H1 (cell line): Measurements from ENCODE around the gene SLC15A3. TPM values are rescaled to one million over a fixed set of nuclear protein-coding genes. Genes with fewer than 3 reads are reported as not detected.

Experiments
- CTCF ChIA-PET: fragments of 300-600 bp; sonication (Branson Sonifier 250); formaldehyde crosslinking; loops from one replicate; lab custom pipeline; 2021; ENCODE audit not compliant: partially characterized antibody; lab: Charles Lee
- POLR2A ChIA-PET: fragments of 300-600 bp; sonication (Branson Sonifier 250); formaldehyde crosslinking; loops from one replicate; lab custom pipeline; 2021; ENCODE audit warnings: inconsistent platforms; ENCODE audit not compliant: partially characterized antibody; lab: Charles Lee
- DNase-seq, 2 experiments: peaks; one replicate each; pipeline versions ENCODE4 v3.0.0 to v3.0.0-alpha.2; 2010 to 2022; ENCODE audit warnings: low spot score in 2 of 2, low read depth in 1 of 2, mixed read lengths in 1 of 2
- FAIRE-seq: peaks from 2 replicates; lab custom pipeline; 2011; peaks lifted over from hg19 to GRCh38; lab: Jason Lieb, UNC
- H2AFZ ChIP-seq: 2 replicates; pipeline ENCODE4 v1.8.1; 2012; ENCODE audit warnings: low read length, inconsistent platforms
- H2AK5ac ChIP-seq: 2 replicates; pipeline ENCODE4 v1.6.1; 2013; ENCODE audit warnings: low read depth, low read length
- H2BK120ac ChIP-seq: replicated peaks from 2 replicates; pipeline ENCODE3; 2013; ENCODE audit warnings: low read depth, low read length, inconsistent platforms
- H2BK12ac ChIP-seq: 2 replicates; pipeline ENCODE4 v1.6.1; 2013; ENCODE audit warnings: low read depth, low read length
- H2BK15ac ChIP-seq: 2 replicates; pipeline ENCODE4 v1.6.1; 2013; ENCODE audit warnings: low read length
- H2BK20ac ChIP-seq: 2 replicates; pipeline ENCODE4 v1.6.1; 2013; ENCODE audit warnings: low read length
- H2BK5ac ChIP-seq: 2 replicates; pipeline ENCODE4 v1.6.1; 2013; ENCODE audit warnings: low read depth, low read length
- H3K14ac ChIP-seq: 2 replicates; pipeline ENCODE4 v1.6.1; 2013; ENCODE audit warnings: inconsistent platforms; ENCODE audit not compliant: insufficient read length
- H3K18ac ChIP-seq: 2 replicates; pipeline ENCODE4 v1.6.1; 2013; ENCODE audit warnings: low read length; ENCODE audit errors: extremely low read depth
- H3K23ac ChIP-seq: 2 replicates; pipeline ENCODE4 v1.6.1; 2013; ENCODE audit warnings: inconsistent platforms; ENCODE audit not compliant: insufficient read length
- H3K23me2 ChIP-seq: 2 replicates; pipeline ENCODE4 v1.6.1; 2013; ENCODE audit warnings: low read depth, low read length
- H3K27ac ChIP-seq: 2 replicates; pipeline ENCODE4 v1.6.1; 2011; ENCODE audit warnings: low read depth, low read length, inconsistent platforms
- H3K27me3 ChIP-seq, 4 experiments: replicated peaks in 1 of 4; 1 replicate in 1 of 4; 2 replicates in 3 of 4; pipeline versions ENCODE4 v1.6.1 to v1.8.1; 2011 to 2013; ENCODE audit warnings: low read length in 3 of 4, mild to moderate bottlenecking in 3 of 4, inconsistent platforms in 2 of 4, mixed read lengths in 2 of 4, moderate library complexity in 1 of 4; ENCODE audit not compliant: control insufficient read depth in 3 of 4, insufficient read depth in 3 of 4; ENCODE audit errors: extremely low read depth in 1 of 4
- H3K36me3 ChIP-seq, 4 experiments: 2 replicates each; pipeline versions ENCODE4 v1.6.1 to v1.8.1; 2011 to 2013; ENCODE audit warnings: mild to moderate bottlenecking in 4 of 4, low read length in 3 of 4, moderate library complexity in 2 of 4, control low read depth in 1 of 4, inconsistent platforms in 1 of 4; ENCODE audit not compliant: insufficient read depth in 4 of 4, control insufficient read depth in 2 of 4
- H3K4ac ChIP-seq: replicated peaks from 2 replicates; pipeline ENCODE3; 2013; ENCODE audit warnings: low read length, low read depth, mixed read lengths, inconsistent platforms; ENCODE audit not compliant: insufficient read length
- H3K4me1 ChIP-seq, 4 experiments: replicated peaks in 1 of 4; 1 replicate in 1 of 4; 2 replicates in 3 of 4; pipeline versions ENCODE4 v1.6.1 to v1.8.1; 2011 to 2013; ENCODE audit warnings: low read length in 3 of 4, inconsistent platforms in 2 of 4, mixed read lengths in 1 of 4; ENCODE audit not compliant: insufficient read depth in 4 of 4, control insufficient read depth in 3 of 4
- H3K4me2 ChIP-seq, 2 experiments: 2 replicates each; pipeline versions ENCODE4 v1.6.1 to v1.8.1; 2011 to 2013; ENCODE audit warnings: low read depth in 2 of 2, low read length in 2 of 2, control low read depth in 1 of 2, inconsistent platforms in 1 of 2, mild to moderate bottlenecking in 1 of 2; ENCODE audit not compliant: insufficient read depth in 1 of 2
- H3K4me3 ChIP-seq, 4 experiments: fragments of 200-600, 300-600 bp in 1 of 4; sonication (generic), shearing (Covaris generic), sonication (Bioruptor Twin) in 1 of 4; 2 replicates each; pipeline versions ENCODE4 v1.5.1 to v1.8.1; 2011 to 2016; ENCODE audit warnings: low read length in 4 of 4, low read depth in 3 of 4, control low read depth in 2 of 4, inconsistent platforms in 2 of 4, mild to moderate bottlenecking in 2 of 4, mixed read lengths in 1 of 4, moderate library complexity in 1 of 4; ENCODE audit not compliant: insufficient read depth in 2 of 4; ENCODE audit errors: extremely low read depth in 1 of 4
- H3K56ac ChIP-seq: replicated peaks from 2 replicates; pipeline ENCODE3; 2013; ENCODE audit warnings: low read depth, mild to moderate bottlenecking, mixed read lengths, low read length, inconsistent platforms; ENCODE audit not compliant: insufficient read length
- H3K79me1 ChIP-seq: 2 replicates; pipeline ENCODE4 v1.6.1; 2013; ENCODE audit warnings: low read depth, low read length, control low read depth
- H3K79me2 ChIP-seq, 2 experiments: 2 replicates each; pipeline versions ENCODE4 v1.6.1 to v1.8.1; 2012 to 2013; ENCODE audit warnings: low read length in 2 of 2, mild to moderate bottlenecking in 2 of 2, inconsistent platforms in 1 of 2; ENCODE audit not compliant: insufficient read depth in 2 of 2, control insufficient read depth in 1 of 2
- H3K9ac ChIP-seq, 4 experiments: replicated peaks in 1 of 4; 1 replicate in 1 of 4; 2 replicates in 3 of 4; pipeline versions ENCODE4 v1.6.1 to v1.8.1; 2011 to 2013; ENCODE audit warnings: low read depth in 3 of 4, low read length in 3 of 4, control low read depth in 2 of 4, mild to moderate bottlenecking in 2 of 4, moderate library complexity in 2 of 4, inconsistent platforms in 1 of 4; ENCODE audit errors: extremely low read depth in 1 of 4
- H3K9me3 ChIP-seq, 2 experiments: 2 replicates each; pipeline versions ENCODE4 v1.6.1 to v1.8.1; 2012 to 2013; ENCODE audit warnings: mild to moderate bottlenecking in 2 of 2, moderate library complexity in 2 of 2, control low read depth in 1 of 2, inconsistent platforms in 1 of 2, low read depth in 1 of 2, low read length in 1 of 2, mixed read lengths in 1 of 2; ENCODE audit not compliant: insufficient read depth in 2 of 2
- H4K20me1 ChIP-seq, 2 experiments: replicated peaks in 1 of 2; 2 replicates each; pipeline versions ENCODE3 to v1.8.1; 2011 to 2013; ENCODE audit warnings: inconsistent platforms in 2 of 2, low read length in 2 of 2, mild to moderate bottlenecking in 1 of 2; ENCODE audit not compliant: insufficient read depth in 2 of 2, control insufficient read depth in 1 of 2
- H4K5ac ChIP-seq: 2 replicates; pipeline ENCODE4 v1.6.1; 2013; ENCODE audit warnings: low read length, low read depth, mixed read lengths, inconsistent platforms; ENCODE audit not compliant: insufficient read length
- H4K8ac ChIP-seq: 2 replicates; pipeline ENCODE4 v1.8.0; 2013; ENCODE audit warnings: mild to moderate bottlenecking, moderate library complexity, low read length, inconsistent platforms; ENCODE audit not compliant: insufficient read depth; ENCODE audit errors: extremely low read depth
- H4K91ac ChIP-seq: replicated peaks from 2 replicates; pipeline ENCODE3; 2013; ENCODE audit warnings: low read length, mixed read lengths, inconsistent platforms; ENCODE audit not compliant: insufficient read length
- CBX8 ChIP-seq: fragments of 300-800, 300-1000 bp; sonication (generic); IDR thresholded peaks from 2 replicates; pipeline ENCODE4 v1.7.1; 2016; ENCODE audit warnings: low read depth, low read length, borderline replicate concordance
- EGR1 ChIP-seq: IDR thresholded peaks from 2 replicates; pipeline ENCODE4 v1.6.1; 2011; ENCODE audit warnings: low read depth, low read length, borderline replicate concordance
- EP300 ChIP-seq, 2 experiments: IDR thresholded peaks; 1 replicate in 1 of 2; 2 replicates in 1 of 2; pipeline ENCODE4 v1.6.1; 2011 to 2012; ENCODE audit warnings: low read depth in 2 of 2, low read length in 2 of 2, mild to moderate bottlenecking in 2 of 2, borderline replicate concordance in 1 of 2, inconsistent platforms in 1 of 2, moderate library complexity in 1 of 2
- JUND ChIP-seq: IDR thresholded peaks from 2 replicates; pipeline ENCODE4 v1.6.1; 2011; ENCODE audit warnings: mild to moderate bottlenecking, improper control_type of control experiment, low read length
- KDM4A ChIP-seq: IDR thresholded peaks from one replicate; pipeline ENCODE4 v1.7.1; 2012; ENCODE audit warnings: low read depth, mild to moderate bottlenecking, moderate library complexity, low read length, inconsistent platforms; ENCODE audit not compliant: severe bottlenecking
- KDM5A ChIP-seq: fragments of 200-600 bp; IDR thresholded peaks from 2 replicates; pipeline ENCODE4 v1.7.1; 2012; ENCODE audit warnings: mild to moderate bottlenecking, low read length, inconsistent platforms, mixed read lengths
- MAFK ChIP-seq: IDR thresholded peaks from 2 replicates; pipeline ENCODE4 v1.6.1; 2012; ENCODE audit warnings: low read depth, mild to moderate bottlenecking, improper control_type of control experiment, low read length
- NRF1 ChIP-seq: IDR thresholded peaks from 2 replicates; pipeline ENCODE4 v1.6.1; 2011; ENCODE audit warnings: mild to moderate bottlenecking, low read depth, low read length, improper control_type of control experiment
- RXRA ChIP-seq: IDR thresholded peaks from 2 replicates; pipeline ENCODE4 v1.6.1; 2011; ENCODE audit warnings: low read depth, mild to moderate bottlenecking, low read length, moderate library complexity; ENCODE audit not compliant: insufficient read depth
- SIRT6 ChIP-seq: IDR thresholded peaks from one replicate; pipeline ENCODE4 v1.7.1; 2012; ENCODE audit warnings: low read length, inconsistent platforms
- SIX5 ChIP-seq: IDR thresholded peaks from 2 replicates; pipeline ENCODE4 v1.6.1; 2011; ENCODE audit warnings: mild to moderate bottlenecking, low read depth, low read length
- SRF ChIP-seq: IDR thresholded peaks from 2 replicates; pipeline ENCODE4 v1.6.1; 2011; ENCODE audit warnings: mild to moderate bottlenecking, low read depth, low read length, moderate library complexity
- WGBS, 2 experiments: shearing (Covaris generic) in 1 of 2; methylation state at CpG; one replicate each; pipeline versions ENCODE4 v1.1.6 to v1.1.7; 2013 to 2015; ENCODE audit warnings: low lambda C conversion rate in 2 of 2, mixed read lengths in 2 of 2, inconsistent platforms in 1 of 2, low coverage in 1 of 2, missing lambda C conversion rate in 1 of 2; ENCODE audit not compliant: insufficient replicate concordance in 2 of 2, insufficient coverage in 1 of 2, insufficient read length in 1 of 2; ENCODE audit errors: extremely low coverage in 1 of 2, missing lambda C conversion rate in 1 of 2; 5-methylcytosine and 5-hydroxymethylcytosine counted together
- polyA plus RNA-seq, 7 experiments: library from polyadenylated mRNA; depleted of rRNA in 3 of 7; stranded (reverse) in 5 of 7; unstranded in 2 of 7; fragments of >200 nt in 5 of 7; fragments of 200-250 nt in 2 of 7; gene quantifications; 1 replicate in 5 of 7; 2 replicates in 1 of 7; 4 replicates in 1 of 7; pipeline versions ENCODE4 v1.2.1 to v1.2.3, GENCODE V29; 2011 to 2013; ENCODE audit warnings: missing spikeins in 2 of 7, mixed read lengths in 2 of 7
- total RNA-seq: library from RNA; stranded (reverse); fragmentation: NEBNext Ultra II Directional; extraction: Animal tissue kit (Norgen Biotek cat#: 25700); gene quantifications from 2 replicates; pipeline ENCODE4 v1.2.1, GENCODE V29; 2021
- TF ChIP-seq, protein P1 (sequence below): IDR thresholded peaks from 2 replicates; pipeline ENCODE4 v1.6.1; 2011; ENCODE audit warnings: low read depth, mild to moderate bottlenecking, low read length; ENCODE audit not compliant: insufficient read depth

The SLC15A3 gene
- total and polyA plus RNA-seq, 2 of the 8 experiments (the other 6 are each of a cell fraction or from before 2014, with no cell fraction given) = 25.8 to 31.0 TPM

DNA sequence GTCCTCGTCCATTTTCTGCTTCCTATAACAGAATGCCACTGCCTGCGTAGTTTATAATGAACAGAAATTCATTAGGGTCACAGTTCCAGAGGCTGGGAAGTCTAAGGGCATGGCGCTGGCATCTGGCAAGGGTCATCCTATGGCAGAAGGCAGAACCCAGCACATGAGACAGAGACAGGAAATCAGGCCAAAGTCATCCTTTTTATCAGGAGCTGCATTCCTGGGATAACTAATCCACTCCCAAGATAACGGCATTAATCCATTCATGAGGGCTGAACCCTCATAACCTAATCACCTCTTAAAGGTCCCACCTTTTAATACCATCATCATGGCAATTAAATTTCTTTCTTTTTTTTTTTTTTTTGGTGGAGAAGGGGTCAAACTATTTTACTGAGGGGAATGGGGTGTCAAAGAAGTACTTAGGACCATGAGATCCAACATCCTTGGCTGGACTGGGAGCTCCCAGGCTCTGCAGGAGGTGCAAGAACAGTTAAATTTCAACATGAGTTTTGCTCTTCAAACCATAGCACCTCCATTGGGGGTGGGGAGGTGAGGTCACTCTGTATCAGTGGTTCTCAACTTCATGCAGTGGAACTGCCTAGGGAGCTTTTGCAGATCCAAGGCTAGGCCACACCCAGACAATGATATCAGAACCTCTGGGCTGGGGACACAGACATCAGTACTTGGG lies 33.6 kb downstream of the SLC15A3 start:
- H3K79me1 ChIP-seq = no peaks in the 10 kb centered on the region; the same call in 1 of the 2 replicates
- H2BK20ac ChIP-seq = no peak overlapping the region
- H3K27me3 ChIP-seq = no peaks in the 10 kb centered on the region
- H2BK5ac ChIP-seq = no peak overlapping the region
- H2BK12ac ChIP-seq = no peak overlapping the region
- no peak overlapping the region for H3K4ac ChIP-seq
- no peaks in the 10 kb centered on the region for H3K9me3 ChIP-seq
- H2BK120ac ChIP-seq = no peak overlapping the region
- peaks cover 7 to 21% (median 13%) of the 10 kb centered on the region in 4 experiments for H3K4me1 ChIP-seq
- no peak overlapping the region for H3K18ac ChIP-seq
- POLR2A ChIA-PET = no interaction called here
- DNase-seq = no peak
- FAIRE-seq = no peak
- H3K23ac ChIP-seq = no peak overlapping the region
- H3K27ac ChIP-seq = no peak overlapping the region
- H3K36me3 ChIP-seq = peaks cover 3 to 14% (median 9%) of the 10 kb centered on the region in 4 experiments; a peak in 5 of 8 replicates
- H3K14ac ChIP-seq = no peak overlapping the region
- H3K4me2 ChIP-seq = no peak overlapping the region
- H3K56ac ChIP-seq = no peak overlapping the region
- peaks cover 3 to 13% of the 10 kb centered on the region in 2 experiments for H4K20me1 ChIP-seq
- 87% methylated on average over 4 of the region's 4 CpGs; no CpG with 5 or more reads in 1 of the 2 experiments for WGBS, 2 experiments
- no peak overlapping the region for H4K91ac ChIP-seq
- no peak overlapping the region for H2AFZ ChIP-seq
- peaks cover 5 to 24% of the 10 kb centered on the region in 2 experiments for H3K79me2 ChIP-seq
- H4K8ac ChIP-seq = no peak overlapping the region
- no peak overlapping the region for H3K9ac ChIP-seq
- H4K5ac ChIP-seq = no peak overlapping the region
- no peak overlapping the region for H2BK15ac ChIP-seq
- CTCF ChIA-PET = interaction anchor here (0.8 to 1.8 kb wide), 7 partner anchors 10 to 210 kb away, joined by 3 to 7 read pairs (median 3); no protein-coding TSS in a partner anchor
- H2AK5ac ChIP-seq = no peak overlapping the region
- no peak overlapping the region for H3K4me3 ChIP-seq
- H3K23me2 ChIP-seq = peaks cover 8% of the 10 kb centered on the region
- TF ChIP-seq JUND (no peak), SIRT6 (no peak), NRF1 (no peak), SRF (no peak), SIX5 (no peak), CBX8 (no peak), KDM5A (no peak), MAFK (no peak), KDM4A (no peak), EP300 (IDR thresholded peaks at IDR 0.05; ENCODE audit: borderline replicate concordance in 1 of 2, low read depth in 2 of 2, low read length in 2 of 2) (no peak), EGR1 (no peak), RXRA (no peak)
- TF ChIP-seq, protein P1, sequence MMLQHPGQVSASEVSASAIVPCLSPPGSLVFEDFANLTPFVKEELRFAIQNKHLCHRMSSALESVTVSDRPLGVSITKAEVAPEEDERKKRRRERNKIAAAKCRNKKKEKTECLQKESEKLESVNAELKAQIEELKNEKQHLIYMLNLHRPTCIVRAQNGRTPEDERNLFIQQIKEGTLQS = no peak
